Measurements from ENCODE around the gene SREK1. TPM values are rescaled to one million over a fixed set of nuclear protein-coding genes. Genes with fewer than 3 reads are reported as not detected.

Gene SREK1
- total RNA-seq, 1 experiment from 2014 or later, result 59.6 TPM

DNA sequence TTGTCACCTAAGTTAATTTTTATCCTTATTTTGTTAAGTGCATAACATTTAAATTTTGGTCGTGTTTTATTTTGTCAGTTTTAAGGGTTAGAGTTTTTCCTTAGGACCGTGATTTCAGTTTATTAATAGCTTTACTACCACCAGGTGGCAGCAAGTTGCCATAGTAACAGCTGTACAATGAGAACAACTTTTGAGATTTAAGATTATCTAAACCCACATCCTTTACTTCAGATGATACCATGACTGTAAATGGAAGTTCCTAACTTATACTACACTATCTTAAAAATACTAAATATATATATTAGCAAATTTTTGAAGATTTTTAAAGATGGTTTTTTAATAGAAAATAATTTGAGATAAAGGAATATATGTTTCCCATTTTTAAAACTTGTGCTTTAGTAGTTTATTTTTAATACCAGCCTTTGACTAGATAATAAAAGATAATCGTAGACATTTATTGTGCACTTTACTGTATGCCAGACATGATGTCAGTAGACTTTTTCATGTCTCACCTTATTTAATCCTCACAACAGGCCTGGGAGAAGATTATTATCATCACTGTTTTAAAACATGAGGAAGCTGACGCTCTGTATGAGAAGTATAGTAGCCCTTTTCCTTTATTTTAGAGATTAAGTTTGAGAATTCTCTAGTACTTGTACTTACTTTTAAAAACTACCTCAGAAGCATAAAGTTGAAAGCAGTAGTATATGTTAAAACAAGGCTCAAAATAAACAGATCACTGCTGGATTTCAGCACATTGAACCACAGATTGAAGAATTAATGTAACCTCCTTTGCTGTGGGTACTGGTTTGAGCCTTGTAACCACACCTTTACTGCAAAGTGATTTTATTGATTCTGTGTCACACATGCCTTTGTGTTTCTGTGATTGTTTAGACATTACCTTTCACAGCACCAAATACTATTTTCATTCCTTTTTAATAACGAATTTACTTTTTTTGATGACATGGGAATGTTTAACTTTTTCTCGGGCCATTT is 27.5 kb downstream of the SREK1 start:
- H2BK5ac ChIP-seq (ENCODE audit: insufficient read length, low read length), result no peak overlapping the region

More for the DNA sequence above, 27.5 kb downstream of the SREK1 start:
- no peak overlapping the region for H3K23ac ChIP-seq (ENCODE audit: insufficient read length, low read depth, low read length)
- no peak overlapping the region for H4K8ac ChIP-seq (replicated peaks; ENCODE audit: insufficient read length, low read depth, low read length)
- H3K27me3 Mint-ChIP-seq (ENCODE audit: low read depth), result no peaks in the 10 kb centered on the region
- H2AK5ac ChIP-seq (ENCODE audit: insufficient read length, low read length), result no peak overlapping the region
- TF ChIP-seq CTCF (conservative IDR thresholded peaks at IDR 0.05), result peak; percentile 73
- H2BK120ac ChIP-seq (ENCODE audit: low read depth, low read length, poor library complexity, severe bottlenecking), result no peak overlapping the region
- H3T11ph ChIP-seq (ENCODE audit: low read length), result no peak overlapping the region
- H3K4me3 Mint-ChIP-seq, result no peak overlapping the region
- H3K4me1 Mint-ChIP-seq, result no peaks in the 10 kb centered on the region
- H2AFZ ChIP-seq (ENCODE audit: low read length), result no peak overlapping the region
- no peak overlapping the region for H4K5ac ChIP-seq (ENCODE audit: insufficient read length, low read depth, low read length)
- no peak overlapping the region for H2BK15ac ChIP-seq (ENCODE audit: low read depth, low read length)
- H3K18ac ChIP-seq (ENCODE audit: insufficient read length, low read depth, low read length), result no peak overlapping the region
- no peaks in the 10 kb centered on the region for H3K27me3 ChIP-seq (ENCODE audit: insufficient read depth, low read length)
- no peaks in the 10 kb centered on the region for H3K79me1 ChIP-seq (ENCODE audit: insufficient read depth, low read depth, low read length, poor library complexity, severe bottlenecking)
- no peak overlapping the region for H3K27ac ChIP-seq (ENCODE audit: insufficient read length, low read depth, low read length)
- H2BK20ac ChIP-seq (ENCODE audit: low read depth, low read length, poor library complexity, severe bottlenecking), result no peak overlapping the region
- H3K23me2 ChIP-seq (ENCODE audit: insufficient read length, low read depth, low read length, poor library complexity, severe bottlenecking), result no peaks in the 10 kb centered on the region
- H2BK12ac ChIP-seq (ENCODE audit: insufficient read length, low read depth, low read length), result no peak overlapping the region
- peaks cover 16 to 59% (median 49%) of the 10 kb centered on the region in 3 experiments; a peak in 6 of 7 replicates for H3K36me3 Mint-ChIP-seq (ENCODE audit: insufficient read depth in 1 of 3, low read depth in 3 of 3)
- no peak overlapping the region for H3K14ac ChIP-seq (ENCODE audit: insufficient read depth, low read length)
- no peak overlapping the region for H3K4me2 ChIP-seq (ENCODE audit: insufficient read depth, insufficient read length, low read length)
- DNase-seq, result no peak
- H3K79me2 ChIP-seq (ENCODE audit: insufficient read depth, low read length), result no peaks in the 10 kb centered on the region
- no peaks in the 10 kb centered on the region for H3K4me1 ChIP-seq (ENCODE audit: insufficient read depth, low read length)
- H4K91ac ChIP-seq (ENCODE audit: insufficient read length, low read depth, low read length), result no peak overlapping the region
- no CpG with 5 or more reads among the region's 6 CpGs for WGBS (ENCODE audit: extremely low coverage, insufficient read length, low lambda C conversion rate)
- no peaks in the 10 kb centered on the region for H4K20me1 ChIP-seq (ENCODE audit: control insufficient read depth, insufficient read depth, insufficient read length)
- no peaks in the 10 kb centered on the region for H3K9me3 ChIP-seq (ENCODE audit: control insufficient read depth, low read depth, low read length)
- H3K27ac Mint-ChIP-seq, result no peak overlapping the region
- no peak overlapping the region for H3K4ac ChIP-seq (ENCODE audit: low read depth, low read length)
- no peaks in the 10 kb centered on the region for H3K9me3 Mint-ChIP-seq
- H3K9ac ChIP-seq (ENCODE audit: extremely low read depth, insufficient read length, low read length), result no peak overlapping the region
- no peak overlapping the region for H3K56ac ChIP-seq (ENCODE audit: insufficient read length, low read depth, low read length)
